ENCODE measurements around the gene KLHL2. TPM values are rescaled to one million over a fixed set of nuclear protein-coding genes. Genes with fewer than 3 reads are reported as not detected.

The KLHL2 gene
- total RNA-seq, 4 donors from 2014 or later, result 23.1 to 42.6 (median 32.4) TPM

DNA sequence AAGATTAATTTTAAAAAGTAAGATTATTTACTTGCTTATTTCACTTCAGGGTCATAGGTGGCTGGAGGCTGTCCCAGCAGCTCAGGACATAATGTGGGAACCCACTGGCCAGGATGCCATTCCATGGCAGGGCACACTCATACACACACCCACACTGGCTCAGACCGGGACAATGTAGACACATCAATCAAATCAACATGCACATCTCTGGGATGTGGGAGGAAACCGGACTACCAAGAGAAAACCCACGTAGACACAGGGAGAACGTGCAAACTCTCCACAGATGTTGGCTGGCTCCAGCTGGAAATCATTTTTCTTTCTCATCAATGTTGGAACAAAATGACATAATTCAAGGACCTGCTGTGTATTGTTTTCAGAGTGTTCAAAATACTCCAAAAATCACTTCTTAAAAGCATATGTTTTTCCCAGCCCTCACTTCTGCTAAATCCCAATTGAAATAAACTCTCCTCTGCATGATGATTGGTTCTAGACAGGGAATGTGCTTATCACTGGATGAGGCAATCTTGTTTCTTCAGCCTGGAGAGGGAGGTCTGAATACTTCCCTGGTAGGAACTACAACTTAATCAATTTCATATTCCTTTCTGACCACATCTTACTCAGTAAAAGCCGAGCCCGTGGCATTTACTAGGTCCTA lies 152.8 kb downstream of the KLHL2 start:
- TF ChIP-seq, protein P1, sequence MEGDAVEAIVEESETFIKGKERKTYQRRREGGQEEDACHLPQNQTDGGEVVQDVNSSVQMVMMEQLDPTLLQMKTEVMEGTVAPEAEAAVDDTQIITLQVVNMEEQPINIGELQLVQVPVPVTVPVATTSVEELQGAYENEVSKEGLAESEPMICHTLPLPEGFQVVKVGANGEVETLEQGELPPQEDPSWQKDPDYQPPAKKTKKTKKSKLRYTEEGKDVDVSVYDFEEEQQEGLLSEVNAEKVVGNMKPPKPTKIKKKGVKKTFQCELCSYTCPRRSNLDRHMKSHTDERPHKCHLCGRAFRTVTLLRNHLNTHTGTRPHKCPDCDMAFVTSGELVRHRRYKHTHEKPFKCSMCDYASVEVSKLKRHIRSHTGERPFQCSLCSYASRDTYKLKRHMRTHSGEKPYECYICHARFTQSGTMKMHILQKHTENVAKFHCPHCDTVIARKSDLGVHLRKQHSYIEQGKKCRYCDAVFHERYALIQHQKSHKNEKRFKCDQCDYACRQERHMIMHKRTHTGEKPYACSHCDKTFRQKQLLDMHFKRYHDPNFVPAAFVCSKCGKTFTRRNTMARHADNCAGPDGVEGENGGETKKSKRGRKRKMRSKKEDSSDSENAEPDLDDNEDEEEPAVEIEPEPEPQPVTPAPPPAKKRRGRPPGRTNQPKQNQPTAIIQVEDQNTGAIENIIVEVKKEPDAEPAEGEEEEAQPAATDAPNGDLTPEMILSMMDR (IDR thresholded peaks at IDR 0.05), result no peak
- DNase-seq (ENCODE audit: low spot score) (no peak), ATAC-seq (ENCODE audit: low FRiP score) (peak; percentile 61)

DNA sequence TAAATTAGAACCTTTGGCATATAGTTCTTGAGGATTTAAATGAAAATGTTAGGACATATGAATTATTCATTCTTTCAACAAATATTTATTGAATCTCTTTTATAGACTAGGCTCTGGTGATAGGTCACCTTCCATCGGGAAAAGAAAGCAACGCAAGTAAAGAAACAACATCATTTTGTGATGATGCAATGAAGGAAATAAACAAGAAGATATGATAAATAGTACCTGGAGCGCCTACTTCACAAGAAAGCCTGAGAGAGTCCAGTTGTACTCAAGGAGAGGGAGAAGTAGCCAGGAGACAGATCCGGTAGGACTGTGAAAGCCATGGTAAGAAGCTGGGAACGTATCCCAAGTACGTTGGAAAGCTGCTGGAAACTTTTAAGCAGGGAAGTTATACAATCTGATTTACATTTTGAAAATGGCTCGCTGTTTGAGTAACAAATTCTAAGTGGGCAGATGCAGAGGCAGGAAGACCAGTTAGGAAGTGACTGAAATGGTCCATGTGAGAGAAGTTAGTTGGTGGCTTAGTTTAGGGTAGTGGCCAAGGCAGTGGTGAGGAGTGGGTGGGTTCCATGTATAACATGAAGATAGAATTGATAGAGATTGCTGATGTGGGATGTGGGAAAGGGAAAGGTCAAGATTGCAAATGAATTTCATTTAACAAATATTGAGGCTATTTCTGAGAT lies 153.8 kb downstream of the KLHL2 start:
- ATAC-seq (ENCODE audit: low FRiP score), result no peak
- TF ChIP-seq, protein P1 (IDR thresholded peaks at IDR 0.05), result no peak

DNA sequence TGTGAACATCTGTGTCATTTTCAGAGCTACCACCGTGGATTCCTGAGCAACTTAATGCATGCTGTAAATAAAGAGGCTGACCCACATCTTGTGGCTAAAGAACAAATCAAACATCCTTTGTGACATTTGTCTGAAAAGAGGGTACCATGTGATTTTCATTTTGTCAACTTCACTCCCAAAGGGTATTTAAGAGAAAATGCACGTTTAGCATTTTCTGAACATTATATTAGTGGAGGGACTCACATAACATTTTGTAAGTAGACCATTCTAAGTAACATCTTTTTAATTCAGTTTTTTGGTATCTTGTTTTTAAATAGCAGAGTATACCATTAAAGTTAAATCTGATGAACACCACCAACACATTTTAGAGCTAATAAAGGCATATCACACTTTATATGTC lies 154.4 kb downstream of the KLHL2 start:
- no peak for ATAC-seq (ENCODE audit: low FRiP score)

More for the DNA sequence above, 153.8 kb downstream of the KLHL2 start:
- no peak for DNase-seq (ENCODE audit: low spot score)

DNA sequence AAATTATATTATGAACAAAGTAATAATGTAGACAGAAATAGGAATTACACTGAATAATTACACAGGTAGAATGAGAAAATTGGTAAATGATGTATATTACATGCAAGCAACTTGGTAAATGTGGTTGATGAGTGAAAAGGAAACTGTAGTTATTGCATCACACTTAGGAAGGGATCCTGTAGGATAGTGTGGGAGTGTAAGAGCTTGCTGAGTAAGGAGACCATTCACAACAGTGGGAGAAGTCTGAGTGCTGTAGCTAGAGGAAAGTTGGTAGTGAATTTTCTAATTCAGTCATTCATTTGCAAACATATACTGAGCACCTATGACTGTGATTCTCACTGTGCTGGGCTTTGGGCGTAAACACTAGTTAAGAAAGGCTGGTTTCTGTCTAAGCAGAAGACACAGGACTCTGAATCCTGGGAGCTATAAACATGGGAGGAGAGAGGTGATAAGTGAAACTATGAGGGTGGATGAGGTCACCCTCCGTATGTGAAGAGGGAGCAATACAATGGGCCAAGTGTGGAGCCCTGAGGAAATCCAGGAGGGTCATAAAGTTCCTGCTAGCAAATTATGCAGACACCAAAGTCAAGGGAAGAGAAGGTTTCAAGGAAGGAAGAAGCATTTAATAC lies 157.2 kb downstream of the KLHL2 start:
- DNase-seq (ENCODE audit: low spot score) (no peak), ATAC-seq (ENCODE audit: low FRiP score) (peak; percentile 66)
- TF ChIP-seq, protein P1 (IDR thresholded peaks at IDR 0.05), result no peak

More for the DNA sequence above, 154.4 kb downstream of the KLHL2 start:
- DNase-seq (ENCODE audit: low spot score), result no peak
- TF ChIP-seq, protein P1 (IDR thresholded peaks at IDR 0.05), result no peak

DNA sequence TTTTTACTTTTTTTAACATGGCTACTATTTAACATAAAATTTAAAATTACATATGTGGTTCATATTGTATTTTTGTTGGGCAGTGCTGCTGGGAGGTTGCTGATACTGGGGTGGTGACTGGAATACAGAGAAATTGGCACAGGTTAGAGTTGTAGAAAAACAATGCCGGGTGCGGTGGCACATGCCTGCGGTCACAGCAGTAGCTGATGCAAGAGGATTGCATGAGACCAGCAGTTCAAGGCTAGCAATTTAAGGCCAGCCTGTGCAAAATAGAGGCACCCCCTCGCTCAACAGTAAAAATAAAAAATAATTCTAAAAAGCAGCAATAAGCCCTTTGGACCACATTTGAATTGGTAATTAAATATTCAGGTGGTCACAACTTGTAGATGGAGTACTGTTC lies 159.7 kb downstream of the KLHL2 start:
- TF ChIP-seq, protein P1 (IDR thresholded peaks at IDR 0.05), result no peak
- DNase-seq (ENCODE audit: low spot score), result no peak

DNA sequence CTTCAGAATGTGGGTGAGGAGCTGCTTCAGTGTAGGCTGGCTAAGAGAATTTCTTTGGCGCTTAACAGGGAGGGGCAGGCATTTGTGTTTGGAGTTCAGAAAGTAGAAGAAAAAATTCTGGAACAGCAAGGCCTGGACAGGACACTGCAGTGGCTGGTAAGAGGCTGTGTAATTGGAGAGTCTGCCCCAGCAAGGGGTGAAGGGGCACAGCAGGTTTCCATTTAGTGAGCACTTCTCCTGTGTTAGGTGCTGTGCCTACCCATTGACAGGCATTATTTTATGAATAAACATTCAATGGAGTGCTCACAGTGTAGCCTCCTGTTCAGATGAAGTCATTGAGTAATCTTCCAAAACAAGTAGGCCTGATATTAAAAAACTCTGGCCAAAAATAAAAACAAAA lies 160.8 kb downstream of the KLHL2 start:
- ATAC-seq (ENCODE audit: low FRiP score) (no peak), DNase-seq (ENCODE audit: low spot score) (no peak)
- TF ChIP-seq, protein P1 (IDR thresholded peaks at IDR 0.05), result no peak

More for the DNA sequence above, 159.7 kb downstream of the KLHL2 start:
- no peak for ATAC-seq (ENCODE audit: low FRiP score)
